Loucy (cell line): ENCODE data around the gene UBASH3A.

Experiments used
- H2AFZ ChIP-seq: fragments of 200-600 bp; sonication (generic); 2 replicates; pipeline ENCODE4 v1.6.0; 2016; ENCODE audit warnings: antibody characterized with exemption, mild to moderate bottlenecking, low read length, moderate library complexity
- H3F3A ChIP-seq: fragments of 200-600 bp; 2 replicates; pipeline ENCODE4 v1.6.0; 2016; ENCODE audit warnings: antibody characterized with exemption, low read depth, mild to moderate bottlenecking
- H3K27me3 ChIP-seq: fragments of 200-600 bp; sonication (generic); 2 replicates; pipeline ENCODE4 v1.6.1; 2014; ENCODE audit warnings: low read length, mild to moderate bottlenecking; ENCODE audit not compliant: insufficient read depth, poor library complexity, severe bottlenecking
- H3K36me3 ChIP-seq: fragments of 200-600 bp; sonication (generic); 2 replicates; pipeline ENCODE4 v1.6.1; 2016; ENCODE audit warnings: low read length; ENCODE audit not compliant: insufficient read depth
- H3K4me1 ChIP-seq: fragments of 200-600 bp; sonication (generic); 2 replicates; pipeline ENCODE4 v1.5.1; 2014; ENCODE audit warnings: low read length, mild to moderate bottlenecking; ENCODE audit not compliant: insufficient read depth, poor library complexity, severe bottlenecking
- H3K4me2 ChIP-seq: fragments of 200-600 bp; sonication (generic); 2 replicates; pipeline ENCODE4 v1.6.0; 2014; ENCODE audit warnings: antibody characterized with exemption, low read length, low read depth, mild to moderate bottlenecking; ENCODE audit not compliant: poor library complexity, severe bottlenecking
- H3K4me3 ChIP-seq: fragments of 200-600 bp; sonication (generic); 2 replicates; pipeline ENCODE4 v1.5.1; 2014; ENCODE audit warnings: low read length, mild to moderate bottlenecking, mixed read lengths; ENCODE audit not compliant: poor library complexity, severe bottlenecking
- H3K79me2 ChIP-seq: fragments of 200-600 bp; sonication (generic); 2 replicates; pipeline ENCODE4 v1.6.1; 2014; ENCODE audit warnings: low read length; ENCODE audit not compliant: insufficient read depth
- H3K9ac ChIP-seq: fragments of 200-600 bp; sonication (generic); 2 replicates; pipeline ENCODE4 v1.6.0; 2014; ENCODE audit warnings: mild to moderate bottlenecking, low read depth, low read length, moderate library complexity; ENCODE audit not compliant: poor library complexity, severe bottlenecking
- H3K9me2 ChIP-seq: fragments of 200-600 bp; sonication (generic); replicated peaks from 2 replicates; pipeline ENCODE4 v1.6.1; 2016; ENCODE audit warnings: low read depth, low read length, mixed read lengths
- H3K9me3 ChIP-seq: fragments of 200-600 bp; sonication (generic); 2 replicates; pipeline ENCODE4 v1.6.1; 2014; ENCODE audit warnings: mild to moderate bottlenecking, antibody characterized with exemption, low read length, low read depth; ENCODE audit not compliant: insufficient read depth
- H4K20me1 ChIP-seq: fragments of 200-600 bp; sonication (generic); 2 replicates; pipeline ENCODE4 v1.6.0; 2014; ENCODE audit warnings: antibody characterized with exemption, low read length, mild to moderate bottlenecking; ENCODE audit not compliant: insufficient read depth, poor library complexity, severe bottlenecking
- CTCF ChIP-seq: fragments of 200-600 bp; sonication (generic); conservative IDR thresholded peaks from 2 replicates; pipeline ENCODE4 v1.5.1; 2014; ENCODE audit warnings: mild to moderate bottlenecking, antibody characterized with exemption, low read length
- EZH2phosphoT487 ChIP-seq: fragments of 200-600 bp; IDR thresholded peaks from 2 replicates; pipeline ENCODE4 v1.6.1; 2018; ENCODE audit warnings: antibody characterized with exemption, mild to moderate bottlenecking, moderate library complexity, borderline replicate concordance

Gene UBASH3A

GRCh38 chr21:42489006-42489563 is 85.4 kb downstream of the UBASH3A start:
- no peaks in the 10 kb centered on the region for H3K9me2 ChIP-seq

GRCh38 chr21:42489991-42490390 is 86.3 kb downstream of the UBASH3A start:
- no peaks in the 10 kb centered on the region for H3K9me2 ChIP-seq
- H3K4me2 ChIP-seq: no peak overlapping the region
- no peaks in the 10 kb centered on the region for H3K9me3 ChIP-seq
- no peaks in the 10 kb centered on the region for H3K36me3 ChIP-seq
- no peaks in the 10 kb centered on the region for H3K27me3 ChIP-seq
- H3K79me2 ChIP-seq: 0 out of 2 replicates have a peak, but pooled peaks cover 8% of the 10 kb centered on the region
- H2AFZ ChIP-seq: no peak overlapping the region
- TF ChIP-seq EZH2phosphoT487: no peak
- TF ChIP-seq CTCF: no peak
- H3K9ac ChIP-seq: no peak overlapping the region
- H4K20me1 ChIP-seq: no peaks in the 10 kb centered on the region
- H3F3A ChIP-seq: no peaks in the 10 kb centered on the region; the same call in 1 of the 2 replicates
- peaks cover 58% of the 10 kb centered on the region for H3K4me1 ChIP-seq
- H3K4me3 ChIP-seq: no peak overlapping the region

More at GRCh38 chr21:42489006-42489563, 85.4 kb downstream of the UBASH3A start:
- Histone ChIP-seq H3K4me3 (no peak overlapping the region), H3F3A (no peaks in the 10 kb centered on the region; the same call in 1 of the 2 replicates), H4K20me1 (no peaks in the 10 kb centered on the region), H3K79me2 (0 out of 2 replicates have a peak, but pooled peaks cover 9% of the 10 kb centered on the region), H3K9ac (no peak overlapping the region), H3K9me3 (no peaks in the 10 kb centered on the region), H3K4me2 (no peak overlapping the region), H3K27me3 (no peaks in the 10 kb centered on the region), H3K4me1 (peaks cover 67% of the 10 kb centered on the region), H2AFZ (no peak overlapping the region), H3K36me3 (no peaks in the 10 kb centered on the region)
- TF ChIP-seq CTCF: no peak

- Histone ChIP-seq H3K4me2 (no peak overlapping the region), H3K27me3 (no peaks in the 10 kb centered on the region), H3K79me2 (0 out of 2 replicates have a peak, but pooled peaks cover 1% of the 10 kb centered on the region), H3K36me3 (no peaks in the 10 kb centered on the region), H3K9me2 (no peaks in the 10 kb centered on the region), H3K4me3 (no peak overlapping the region), H2AFZ (peak overlapping the region; percentile 56), H3F3A (no peaks in the 10 kb centered on the region; the same call in 1 of the 2 replicates), H3K4me1 (peaks cover 52% of the 10 kb centered on the region), H3K9ac (no peak overlapping the region), H3K9me3 (no peaks in the 10 kb centered on the region), H4K20me1 (no peaks in the 10 kb centered on the region)
- TF ChIP-seq EZH2phosphoT487: no peak
- TF ChIP-seq CTCF: no peak
Measured at GRCh38 chr21:42490720-42491119, 87.0 kb downstream of the UBASH3A start.
